Fibroblast of peridontal ligament (primary cell): Measurements from ENCODE around the gene KLK12.

Experiments used
- DNase-seq: peaks from one replicate; pipeline ENCODE4 v3.0.0-alpha.2; 2010; ENCODE audit errors: extremely low read depth

The KLK12 gene

GRCh38 chr19:50981587-50982146 is 53.1 kb downstream of the KLK12 start:
- DNase-seq = no peak

GRCh38 chr19:50980208-50980607 is 54.6 kb downstream of the KLK12 start:
- DNase-seq = no peak

- DNase-seq = no peak
Observed at GRCh38 chr19:50979758-50980157, 55.0 kb downstream of the KLK12 start.
